Panc1 (cell line): Measurements from ENCODE around the gene PTPRE. TPM values are rescaled to one million over a fixed set of nuclear protein-coding genes. Genes with fewer than 3 reads are reported as not detected.

ENCODE experiments used
- ATAC-seq: fragments of 200-7000 bp; cut with Tn5 transposase; 2 replicates; pipeline ENCODE4 v1.9.1; 2020; ENCODE audit warnings: mild to moderate bottlenecking, moderate library complexity
- BruUV-seq: library from RNA; stranded (reverse); fragments of 400-500 nt; replicated peaks from 2 replicates; lab custom pipeline; 2021; lab: Mats Ljungman, UMichigan
- CTCF ChIA-PET: fragments of 300-600 bp; sonication (Branson Sonifier 250); formaldehyde crosslinking; loops from one replicate; lab custom pipeline; 2022; ENCODE audit warnings: antibody characterized with exemption; lab: Charles Lee
- POLR2A ChIA-PET: fragments of 300-600 bp; sonication (Branson Sonifier 250); formaldehyde crosslinking; loops from one replicate; lab custom pipeline; 2022; ENCODE audit warnings: antibody characterized with exemption; lab: Charles Lee
- DNase-seq: peaks from one replicate; pipeline ENCODE4 v3.0.0-alpha.2; 2010; ENCODE audit warnings: low read depth, low spot score
- H3K27ac ChIP-seq: 2 replicates; pipeline ENCODE4 v1.5.1; 2011; ENCODE audit warnings: mild to moderate bottlenecking, low read length, inconsistent platforms
- H3K27me3 ChIP-seq: fragments of 200-500 bp; sonication (Bioruptor generic); 2 replicates; pipeline ENCODE4 v1.6.0; 2014; ENCODE audit warnings: low read length, inconsistent platforms; ENCODE audit not compliant: control insufficient read depth, insufficient read depth
- H3K36me3 ChIP-seq: fragments of 200-500 bp; sonication (Bioruptor generic); 2 replicates; pipeline ENCODE4 v1.5.1; 2014; ENCODE audit warnings: inconsistent platforms, mild to moderate bottlenecking, low read length, moderate library complexity; ENCODE audit not compliant: control insufficient read depth, insufficient read depth
- H3K4me1 ChIP-seq: 2 replicates; pipeline ENCODE4 v1.5.1; 2011; ENCODE audit warnings: inconsistent platforms, mild to moderate bottlenecking, low read length, moderate library complexity; ENCODE audit not compliant: control insufficient read depth, insufficient read depth
- H3K4me3 ChIP-seq, 2 experiments: 2 replicates each; pipeline ENCODE4 v1.5.1; 2011 to 2012; ENCODE audit warnings: low read depth in 2 of 2, low read length in 2 of 2, mild to moderate bottlenecking in 2 of 2, inconsistent platforms in 1 of 2, moderate library complexity in 1 of 2
- H3K9me3 ChIP-seq: fragments of 200-500 bp; sonication (Bioruptor generic); 2 replicates; pipeline ENCODE4 v1.5.1; 2014; ENCODE audit warnings: low read depth, mild to moderate bottlenecking, inconsistent platforms, low read length, moderate library complexity; ENCODE audit not compliant: control insufficient read depth, insufficient read depth
- POLR2AphosphoS5 ChIP-seq: IDR thresholded peaks from 2 replicates; pipeline ENCODE4 v1.6.1; 2012; ENCODE audit warnings: mild to moderate bottlenecking, low read depth, low read length, moderate library complexity
- SIN3A ChIP-seq: IDR thresholded peaks from 2 replicates; pipeline ENCODE4 v1.6.1; 2012; ENCODE audit warnings: low read depth, mild to moderate bottlenecking, low read length, moderate library complexity, borderline replicate concordance; ENCODE audit not compliant: insufficient read depth
- TCF7L2 ChIP-seq: IDR thresholded peaks from 2 replicates; pipeline ENCODE4 v1.6.1; 2011; ENCODE audit warnings: mild to moderate bottlenecking, low read depth, low read length, inconsistent platforms
- in situ Hi-C: cut with HindIII; loops from 2 replicates; pipeline ENCODE4 v1.10.0; 2016; ENCODE audit warnings: low sequenced_read_pairs, low pct_unique_long_range_greater_than_20kb
- intact Hi-C: fragments of 100-400 bp; cut with micrococcal nuclease; formaldehyde crosslinking; loops from one replicate; pipeline ENCODE4 v1.10.0; 2022; ENCODE audit not compliant: unreplicated experiment
- total RNA-seq: library from RNA; stranded (reverse); gene quantifications from one replicate; pipeline ENCODE4 v1.2.1, GENCODE V29; 2021; ENCODE audit not compliant: unreplicated experiment
- TF ChIP-seq, protein P1 (sequence below): fragments of 450-650 bp; IDR thresholded peaks from 2 replicates; pipeline ENCODE4 v1.5.1; 2017; ENCODE audit warnings: mild to moderate bottlenecking
- TF ChIP-seq, protein P2 (sequence below), 2 experiments: IDR thresholded peaks; 2 replicates each; pipeline ENCODE4 v1.6.1; 2011 to 2012; ENCODE audit warnings: low read depth in 2 of 2, control low read depth in 1 of 2, low read length in 1 of 2, mild to moderate bottlenecking in 1 of 2, moderate library complexity in 1 of 2; ENCODE audit not compliant: insufficient read depth in 1 of 2

Gene PTPRE
- total RNA-seq, 1 experiment from 2014 or later: 0.44 TPM

DNA sequence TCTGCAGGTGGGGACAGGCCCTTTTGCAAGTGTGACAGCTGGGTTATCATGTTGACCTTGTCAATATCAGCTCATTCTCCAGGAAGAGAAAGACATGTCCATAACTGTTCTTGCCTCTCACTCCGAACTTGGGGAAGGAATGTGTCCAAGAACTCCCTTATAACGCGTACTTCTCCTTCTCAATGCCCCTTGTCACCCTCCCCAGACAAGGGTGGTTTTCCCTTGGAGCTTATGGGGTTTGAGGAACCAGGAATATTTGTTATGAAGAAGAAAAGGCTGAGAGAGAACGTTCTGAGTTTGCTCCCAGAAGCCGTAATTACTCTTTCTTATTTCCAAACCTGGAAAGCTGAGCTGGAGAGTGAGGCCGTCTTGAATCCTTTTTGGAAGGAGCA is 141.9 kb downstream of the PTPRE start:
- POLR2A ChIA-PET: no interaction called here
- H3K4me3 ChIP-seq: no peak overlapping the region
- ATAC-seq (no peak), DNase-seq (no peak)
- H3K9me3 ChIP-seq: no peaks in the 10 kb centered on the region
- intact Hi-C loops (no loop called here), in situ Hi-C loops (no loop called here)
- H3K36me3 ChIP-seq: no peaks in the 10 kb centered on the region
- no peaks in the 10 kb centered on the region for H3K4me1 ChIP-seq
- no TSS peak for BruUV-seq
- CTCF ChIA-PET: interaction anchor here (1.3 kb wide), 1 partner anchor 37 kb away, joined by 3 read pairs; no protein-coding TSS in a partner anchor
- no peak overlapping the region for H3K27ac ChIP-seq
- H3K27me3 ChIP-seq: no peaks in the 10 kb centered on the region
- TF ChIP-seq TCF7L2: no peak
- TF ChIP-seq, protein P1, sequence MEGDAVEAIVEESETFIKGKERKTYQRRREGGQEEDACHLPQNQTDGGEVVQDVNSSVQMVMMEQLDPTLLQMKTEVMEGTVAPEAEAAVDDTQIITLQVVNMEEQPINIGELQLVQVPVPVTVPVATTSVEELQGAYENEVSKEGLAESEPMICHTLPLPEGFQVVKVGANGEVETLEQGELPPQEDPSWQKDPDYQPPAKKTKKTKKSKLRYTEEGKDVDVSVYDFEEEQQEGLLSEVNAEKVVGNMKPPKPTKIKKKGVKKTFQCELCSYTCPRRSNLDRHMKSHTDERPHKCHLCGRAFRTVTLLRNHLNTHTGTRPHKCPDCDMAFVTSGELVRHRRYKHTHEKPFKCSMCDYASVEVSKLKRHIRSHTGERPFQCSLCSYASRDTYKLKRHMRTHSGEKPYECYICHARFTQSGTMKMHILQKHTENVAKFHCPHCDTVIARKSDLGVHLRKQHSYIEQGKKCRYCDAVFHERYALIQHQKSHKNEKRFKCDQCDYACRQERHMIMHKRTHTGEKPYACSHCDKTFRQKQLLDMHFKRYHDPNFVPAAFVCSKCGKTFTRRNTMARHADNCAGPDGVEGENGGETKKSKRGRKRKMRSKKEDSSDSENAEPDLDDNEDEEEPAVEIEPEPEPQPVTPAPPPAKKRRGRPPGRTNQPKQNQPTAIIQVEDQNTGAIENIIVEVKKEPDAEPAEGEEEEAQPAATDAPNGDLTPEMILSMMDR: no peak
- TF ChIP-seq, protein P2, sequence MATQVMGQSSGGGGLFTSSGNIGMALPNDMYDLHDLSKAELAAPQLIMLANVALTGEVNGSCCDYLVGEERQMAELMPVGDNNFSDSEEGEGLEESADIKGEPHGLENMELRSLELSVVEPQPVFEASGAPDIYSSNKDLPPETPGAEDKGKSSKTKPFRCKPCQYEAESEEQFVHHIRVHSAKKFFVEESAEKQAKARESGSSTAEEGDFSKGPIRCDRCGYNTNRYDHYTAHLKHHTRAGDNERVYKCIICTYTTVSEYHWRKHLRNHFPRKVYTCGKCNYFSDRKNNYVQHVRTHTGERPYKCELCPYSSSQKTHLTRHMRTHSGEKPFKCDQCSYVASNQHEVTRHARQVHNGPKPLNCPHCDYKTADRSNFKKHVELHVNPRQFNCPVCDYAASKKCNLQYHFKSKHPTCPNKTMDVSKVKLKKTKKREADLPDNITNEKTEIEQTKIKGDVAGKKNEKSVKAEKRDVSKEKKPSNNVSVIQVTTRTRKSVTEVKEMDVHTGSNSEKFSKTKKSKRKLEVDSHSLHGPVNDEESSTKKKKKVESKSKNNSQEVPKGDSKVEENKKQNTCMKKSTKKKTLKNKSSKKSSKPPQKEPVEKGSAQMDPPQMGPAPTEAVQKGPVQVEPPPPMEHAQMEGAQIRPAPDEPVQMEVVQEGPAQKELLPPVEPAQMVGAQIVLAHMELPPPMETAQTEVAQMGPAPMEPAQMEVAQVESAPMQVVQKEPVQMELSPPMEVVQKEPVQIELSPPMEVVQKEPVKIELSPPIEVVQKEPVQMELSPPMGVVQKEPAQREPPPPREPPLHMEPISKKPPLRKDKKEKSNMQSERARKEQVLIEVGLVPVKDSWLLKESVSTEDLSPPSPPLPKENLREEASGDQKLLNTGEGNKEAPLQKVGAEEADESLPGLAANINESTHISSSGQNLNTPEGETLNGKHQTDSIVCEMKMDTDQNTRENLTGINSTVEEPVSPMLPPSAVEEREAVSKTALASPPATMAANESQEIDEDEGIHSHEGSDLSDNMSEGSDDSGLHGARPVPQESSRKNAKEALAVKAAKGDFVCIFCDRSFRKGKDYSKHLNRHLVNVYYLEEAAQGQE (IDR thresholded peaks at IDR 0.05; ENCODE audit: insufficient read depth in 1 of 2, low read depth in 2 of 2, low read length in 1 of 2): no peak
- TF ChIP-seq POLR2AphosphoS5: no peak
- TF ChIP-seq SIN3A: no peak

DNA sequence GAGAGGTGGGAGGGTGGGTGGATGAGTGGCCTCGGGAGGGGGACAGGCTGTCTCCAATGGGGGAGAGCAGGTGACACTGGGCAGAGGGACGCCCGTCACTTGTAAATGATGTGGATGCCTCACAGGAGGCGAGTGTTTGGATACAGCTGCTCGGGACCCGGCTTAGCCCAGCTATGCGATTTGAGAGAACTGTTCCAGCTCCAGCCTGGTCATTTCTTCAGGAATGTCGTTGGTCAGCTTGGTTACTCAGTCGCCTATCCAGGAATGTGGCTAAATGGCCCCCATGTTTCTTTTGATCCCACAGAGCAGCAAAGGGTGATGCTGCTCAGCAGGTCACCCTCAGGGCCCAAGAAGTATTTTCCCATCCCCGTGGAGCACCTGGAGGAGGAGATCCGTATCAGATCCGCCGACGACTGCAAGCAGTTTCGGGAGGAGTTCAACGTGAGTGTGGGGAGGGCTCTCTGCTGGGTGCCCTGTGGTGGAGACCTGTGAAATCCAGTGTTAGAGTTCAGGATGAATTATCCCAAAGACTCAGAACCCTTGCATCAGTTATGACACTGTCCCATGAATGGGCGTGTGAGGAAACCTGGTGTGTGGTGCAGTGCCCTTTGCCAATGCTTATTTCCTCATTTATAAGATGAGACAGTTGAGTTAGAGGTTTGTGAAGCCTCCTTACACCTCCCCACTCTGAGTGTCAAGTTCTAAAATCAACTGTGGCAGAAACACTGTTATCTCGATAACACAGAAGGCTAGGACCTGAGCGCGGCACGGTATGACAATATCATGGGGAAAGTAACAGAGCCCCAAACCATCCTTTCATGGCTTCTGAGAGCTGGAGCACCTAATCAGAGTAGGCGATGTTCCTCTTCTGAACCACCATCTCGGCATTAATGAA is 142.6 kb downstream of the PTPRE start:
- ChIA-PET POLR2A (no interaction called here), CTCF (interaction anchor here (1.3 kb wide), 1 partner anchor 38 kb away, joined by 3 read pairs; no protein-coding TSS in a partner anchor)
- intact Hi-C loops: no loop called here
- in situ Hi-C loops: no loop called here
- TF ChIP-seq POLR2AphosphoS5 (no peak), TCF7L2 (no peak), SIN3A (no peak)
- TF ChIP-seq, protein P2 (IDR thresholded peaks at IDR 0.05; ENCODE audit: insufficient read depth in 1 of 2, low read depth in 2 of 2, low read length in 1 of 2): no peak
- TF ChIP-seq, protein P1: no peak
- H3K9me3 ChIP-seq: no peaks in the 10 kb centered on the region
- no peaks in the 10 kb centered on the region for H3K27me3 ChIP-seq
- ATAC-seq (no peak), DNase-seq (no peak)
- no peaks in the 10 kb centered on the region for H3K4me1 ChIP-seq
- no TSS peak for BruUV-seq
- no peaks in the 10 kb centered on the region for H3K36me3 ChIP-seq
- no peak overlapping the region for H3K27ac ChIP-seq
- H3K4me3 ChIP-seq: no peak overlapping the region
